Common myeloid progenitor, CD34-positive (primary cell): ENCODE measurements around the gene ERI3.
A peak's percentile ranks its signal among the peaks of the same experiment; 100 is the strongest.

Experiments
- CTCF ChIA-PET: fragments of 350-600 bp; sonication (Branson Sonifier 250); formaldehyde crosslinking; loops from one replicate; lab custom pipeline; 2021; ENCODE audit warnings: antibody characterized with exemption; lab: Charles Lee
- POLR2A ChIA-PET: fragments of 350-600 bp; sonication (Branson Sonifier 250); formaldehyde crosslinking; loops from one replicate; lab custom pipeline; 2021; ENCODE audit warnings: antibody characterized with exemption; lab: Charles Lee
- DNase-seq, 3 donors: peaks; one replicate each; pipeline versions ENCODE4 v3.0.0 to v3.0.0-alpha.2; 2013
- H3K27ac ChIP-seq, 2 experiments: 1 replicate in 1 of 2; 2 replicates in 1 of 2; pipeline ENCODE4 v1.7.0; 2013; ENCODE audit warnings: inconsistent platforms in 2 of 2, low read length in 2 of 2, mild to moderate bottlenecking in 2 of 2, low read depth in 1 of 2, moderate library complexity in 1 of 2; ENCODE audit not compliant: severe bottlenecking in 2 of 2, insufficient read depth in 1 of 2, poor library complexity in 1 of 2
- H3K27me3 ChIP-seq, 5 experiments: replicated peaks in 2 of 5; 1 replicate in 3 of 5; 2 replicates in 2 of 5; pipeline versions ENCODE4 v1.6.1 to v1.7.0; 2013; ENCODE audit warnings: low read length in 4 of 5, mild to moderate bottlenecking in 2 of 5, moderate library complexity in 2 of 5, inconsistent platforms in 1 of 5; ENCODE audit not compliant: insufficient read depth in 5 of 5, control insufficient read depth in 4 of 5
- H3K36me3 ChIP-seq, 4 experiments: 1 replicate in 2 of 4; 2 replicates in 2 of 4; pipeline versions ENCODE4 v1.6.1 to v1.7.0; 2013; ENCODE audit warnings: low read length in 3 of 4, control low read depth in 1 of 4, mild to moderate bottlenecking in 1 of 4; ENCODE audit not compliant: control insufficient read depth in 4 of 4, insufficient read depth in 4 of 4
- H3K4me1 ChIP-seq, 4 experiments: 1 replicate in 3 of 4; 2 replicates in 1 of 4; pipeline versions ENCODE4 v1.6.1 to v1.7.1; 2013; ENCODE audit warnings: low read length in 3 of 4, mild to moderate bottlenecking in 3 of 4, control low read depth in 1 of 4, inconsistent platforms in 1 of 4, moderate library complexity in 1 of 4; ENCODE audit not compliant: control insufficient read depth in 4 of 4, insufficient read depth in 4 of 4; ENCODE audit errors: control extremely low read depth in 1 of 4
- H3K4me3 ChIP-seq, 7 experiments: 1 replicate in 4 of 7; 2 replicates in 3 of 7; pipeline versions ENCODE4 v1.5.1 to v1.7.0; 2013; ENCODE audit warnings: mild to moderate bottlenecking in 7 of 7, low read length in 6 of 7, moderate library complexity in 6 of 7, inconsistent platforms in 2 of 7, low read depth in 2 of 7, control low read depth in 1 of 7; ENCODE audit not compliant: insufficient read depth in 4 of 7, control insufficient read depth in 1 of 7; ENCODE audit errors: extremely low read depth in 1 of 7
- H3K9me3 ChIP-seq, 5 experiments: 1 replicate in 4 of 5; 2 replicates in 1 of 5; pipeline versions ENCODE4 v1.6.1 to v1.7.1; 2013; ENCODE audit warnings: low read length in 4 of 5, mild to moderate bottlenecking in 2 of 5, inconsistent platforms in 1 of 5, low read depth in 1 of 5, moderate library complexity in 1 of 5; ENCODE audit not compliant: control insufficient read depth in 4 of 5, insufficient read depth in 2 of 5; ENCODE audit errors: control extremely low read depth in 1 of 5
- WGBS: methylation state at CpG from one replicate; pipeline ENCODE4 v1.1.5; 2013; ENCODE audit not compliant: insufficient coverage; 5-methylcytosine and 5-hydroxymethylcytosine counted together

Gene ERI3

GRCh38 chr1:44239961-44240371 lies 115.1 kb downstream of the ERI3 start:
- 93% methylated on average over 2 of the region's 3 CpGs for WGBS
- no peaks in the 10 kb centered on the region for H3K27me3 ChIP-seq
- ChIA-PET CTCF (interaction anchor here (0.9 to 10.0 kb wide), 9 partner anchors 10 to 376 kb away, joined by 3 to 140 read pairs (median 3); partner anchors contain the start of gene DMAP1), POLR2A (no interaction called here)
- peaks cover 0 to 28% (median 25%) of the 10 kb centered on the region in 4 experiments for H3K4me1 ChIP-seq
- H3K4me3 ChIP-seq = no peak overlapping the region
- peaks cover 0 to 32% (median 11%) of the 10 kb centered on the region in 4 experiments for H3K36me3 ChIP-seq
- DNase-seq = no peak
- no peaks in the 10 kb centered on the region for H3K9me3 ChIP-seq
- no peak overlapping the region for H3K27ac ChIP-seq

- DNase-seq = peak in 1 of 3 donors; percentile 38
- POLR2A ChIA-PET = no interaction called here
Observed at GRCh38 chr1:44239331-44239960, 115.6 kb downstream of the ERI3 start.

GRCh38 chr1:44238660-44239059 lies 116.4 kb downstream of the ERI3 start:
- peaks cover 0 to 28% (median 25%) of the 10 kb centered on the region in 4 experiments for H3K4me1 ChIP-seq
- DNase-seq = no peak
- POLR2A ChIA-PET = no interaction called here
- H3K36me3 ChIP-seq = peaks cover 0 to 23% (median 7%) of the 10 kb centered on the region in 4 experiments
- no peaks in the 10 kb centered on the region for H3K27me3 ChIP-seq
- CTCF ChIA-PET = interaction anchor here (0.6 to 10.0 kb wide), 6 partner anchors 12 to 532 kb away, joined by 3 to 140 read pairs (median 3); no protein-coding TSS in a partner anchor
- H3K9me3 ChIP-seq = no peaks in the 10 kb centered on the region
- no CpG with 5 or more reads among the region's 4 CpGs for WGBS
- H3K27ac ChIP-seq = no peak overlapping the region
- no peak overlapping the region for H3K4me3 ChIP-seq

More at GRCh38 chr1:44239331-44239960, 115.6 kb downstream of the ERI3 start:
- H3K9me3 ChIP-seq = no peaks in the 10 kb centered on the region
- WGBS = 32% methylated on average over 4 of the region's 8 CpGs
- H3K27me3 ChIP-seq = no peaks in the 10 kb centered on the region
- peaks cover 0 to 28% (median 25%) of the 10 kb centered on the region in 4 experiments for H3K4me1 ChIP-seq
- CTCF ChIA-PET = interaction anchor here (0.9 to 10.0 kb wide), 8 partner anchors 11 to 377 kb away, joined by 3 to 140 read pairs (median 3); partner anchors contain the start of gene DMAP1
- no peak overlapping the region for H3K4me3 ChIP-seq
- no peak overlapping the region for H3K27ac ChIP-seq
- H3K36me3 ChIP-seq = peaks cover 0 to 30% (median 10%) of the 10 kb centered on the region in 4 experiments

- ChIA-PET CTCF (interaction anchor here (0.9 to 10.0 kb wide), 6 partner anchors 12 to 57 kb away, joined by 3 to 140 read pairs (median 4); no protein-coding TSS in a partner anchor), POLR2A (no interaction called here)
- H3K27ac ChIP-seq = no peak overlapping the region
- peaks cover 0 to 28% (median 25%) of the 10 kb centered on the region in 4 experiments for H3K4me1 ChIP-seq
- WGBS = 39% methylated on average over 23 of the region's 33 CpGs
- H3K4me3 ChIP-seq = peak overlapping the region in 3 of 7 experiments; percentile 35 to 60 (median 48)
- peak; percentile 82 to 92 (median 91) for DNase-seq
- H3K27me3 ChIP-seq = no peaks in the 10 kb centered on the region
- peaks cover 0 to 18% (median 2%) of the 10 kb centered on the region in 4 experiments for H3K36me3 ChIP-seq
- no peaks in the 10 kb centered on the region for H3K9me3 ChIP-seq
Observed at GRCh38 chr1:44237721-44238457, 117.2 kb downstream of the ERI3 start.

- Histone ChIP-seq H3K4me3 (no peak overlapping the region), H3K27me3 (no peaks in the 10 kb centered on the region), H3K4me1 (peaks cover 0 to 28% (median 25%) of the 10 kb centered on the region in 4 experiments), H3K9me3 (no peaks in the 10 kb centered on the region), H3K27ac (no peak overlapping the region), H3K36me3 (peaks cover 0 to 22% (median 9%) of the 10 kb centered on the region in 4 experiments)
- WGBS = 86% methylated on average over 8 of the region's 8 CpGs
- DNase-seq = no peak
- CTCF ChIA-PET = interaction anchor here (1.0 to 10.0 kb wide), 5 partner anchors 10 to 419 kb away, joined by 3 to 140 read pairs (median 3); no protein-coding TSS in a partner anchor
- POLR2A ChIA-PET = no interaction called here
Observed at GRCh38 chr1:44236490-44237272, 118.4 kb downstream of the ERI3 start.

GRCh38 chr1:44235808-44236207 lies 119.2 kb downstream of the ERI3 start:
- ChIA-PET CTCF (interaction anchor here (0.6 to 10.0 kb wide), 4 partner anchors 9 to 157 kb away, joined by 3 to 140 read pairs (median 8); no protein-coding TSS in a partner anchor), POLR2A (interaction anchor here (0.6 kb wide), 1 partner anchor 326 kb away, joined by 5 read pairs; no protein-coding TSS in a partner anchor)
- no peak for DNase-seq
- Histone ChIP-seq H3K27ac (no peak overlapping the region), H3K27me3 (no peaks in the 10 kb centered on the region), H3K4me3 (no peak overlapping the region), H3K36me3 (peaks cover 0 to 23% (median 14%) of the 10 kb centered on the region in 4 experiments), H3K9me3 (no peaks in the 10 kb centered on the region), H3K4me1 (peaks cover 0 to 28% (median 25%) of the 10 kb centered on the region in 4 experiments)
- 97% methylated on average over 5 of the region's 5 CpGs for WGBS
